Stimulated activated naive CD4-positive, alpha-beta T cell (primary cell): ENCODE results near the gene PLB1.
"Not testable (repeated sequence)": the region's sequence is repeated elsewhere in the genome, so short reads cannot be mapped to it uniquely, and the experiment has no call there.

Source experiments
- DNase-seq, 6 experiments: peaks; one replicate each; lab custom pipeline; 2025; lab: John Stamatoyannopoulos, UW

The PLB1 gene

DNA sequence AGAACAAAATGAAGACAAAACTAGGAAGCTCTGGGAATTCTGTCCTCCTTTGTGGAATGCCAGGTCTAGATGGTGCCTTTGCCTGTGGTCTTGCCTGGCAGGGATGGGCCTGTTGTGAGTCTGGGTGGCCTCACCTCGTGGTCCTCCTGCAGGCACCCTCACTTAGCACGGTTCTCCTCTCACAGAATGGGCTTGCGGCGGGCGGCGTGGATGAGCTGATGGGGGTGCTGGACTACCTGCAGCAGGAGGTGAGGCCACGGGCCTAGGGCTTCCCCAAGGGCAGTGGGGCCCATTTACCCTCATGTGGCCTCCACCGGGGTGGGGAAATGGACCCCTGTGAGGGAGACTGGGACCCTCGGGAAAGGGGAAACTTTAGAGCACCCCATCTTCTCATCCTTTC is 42.3 kb downstream of the PLB1 start:
- no peak for DNase-seq

GRCh38 chr2:28538652-28539051 is 42.8 kb downstream of the PLB1 start:
- DNase-seq = no peak

DNA sequence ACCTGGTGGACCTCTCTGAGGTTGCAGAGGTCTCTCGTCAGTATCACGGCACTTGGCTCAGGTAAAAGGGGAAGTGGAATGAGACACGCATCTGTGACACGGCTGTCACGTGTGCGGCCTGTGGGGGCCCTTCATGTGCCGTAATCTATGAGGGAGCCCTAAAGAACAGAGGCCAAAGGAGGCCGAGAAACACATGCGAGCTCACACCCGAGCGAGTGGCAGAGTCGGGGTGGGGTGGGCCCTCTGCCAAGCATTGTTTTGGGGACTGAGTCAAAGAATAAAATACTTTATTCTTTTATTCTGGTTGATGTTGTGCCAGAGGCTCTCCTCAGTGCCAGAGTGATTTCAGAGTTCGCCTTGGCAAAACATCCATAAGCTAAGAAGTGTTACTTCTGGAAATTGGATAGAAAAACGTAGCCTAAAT is 43.3 kb downstream of the PLB1 start:
- no peak for DNase-seq

GRCh38 chr2:28543316-28544035 is 47.6 kb downstream of the PLB1 start:
- DNase-seq = no peak

GRCh38 chr2:28544036-28544346 is 48.1 kb downstream of the PLB1 start:
- DNase-seq = no peak

- DNase-seq = no peak
Measured at GRCh38 chr2:28544405-28544921, 48.6 kb downstream of the PLB1 start.

DNA sequence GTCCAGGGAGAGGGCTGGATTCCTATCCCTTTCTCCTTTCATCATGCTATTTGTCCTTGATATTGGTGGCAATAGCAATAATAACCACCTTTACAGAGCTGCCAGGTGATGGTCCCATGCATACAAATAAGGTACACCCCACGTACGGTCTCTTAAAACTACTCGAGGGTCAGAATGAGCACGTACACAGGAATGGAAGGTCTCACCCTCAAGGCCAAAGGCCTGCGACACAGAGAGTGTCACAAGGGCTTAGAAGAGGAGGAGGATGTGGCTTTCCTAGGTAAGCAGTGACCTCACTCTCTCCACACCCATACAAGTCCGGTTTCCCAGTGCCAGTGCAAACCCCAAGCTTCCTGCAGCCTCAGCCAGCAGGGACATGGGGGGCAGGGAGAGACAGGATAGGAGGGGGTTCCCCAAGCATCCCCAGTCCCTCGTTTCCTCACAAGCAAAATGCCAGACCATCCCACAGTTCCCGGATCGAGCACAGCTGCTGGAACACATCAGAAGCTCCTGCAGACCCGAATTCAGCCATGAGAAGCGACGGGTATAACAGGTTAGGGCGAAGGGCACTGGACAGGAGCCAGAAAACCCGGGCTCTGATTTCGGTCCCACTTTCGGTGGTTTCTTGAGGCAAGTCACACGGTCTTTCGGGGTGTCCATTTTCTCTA is 49.2 kb downstream of the PLB1 start:
- DNase-seq = no peak

DNA sequence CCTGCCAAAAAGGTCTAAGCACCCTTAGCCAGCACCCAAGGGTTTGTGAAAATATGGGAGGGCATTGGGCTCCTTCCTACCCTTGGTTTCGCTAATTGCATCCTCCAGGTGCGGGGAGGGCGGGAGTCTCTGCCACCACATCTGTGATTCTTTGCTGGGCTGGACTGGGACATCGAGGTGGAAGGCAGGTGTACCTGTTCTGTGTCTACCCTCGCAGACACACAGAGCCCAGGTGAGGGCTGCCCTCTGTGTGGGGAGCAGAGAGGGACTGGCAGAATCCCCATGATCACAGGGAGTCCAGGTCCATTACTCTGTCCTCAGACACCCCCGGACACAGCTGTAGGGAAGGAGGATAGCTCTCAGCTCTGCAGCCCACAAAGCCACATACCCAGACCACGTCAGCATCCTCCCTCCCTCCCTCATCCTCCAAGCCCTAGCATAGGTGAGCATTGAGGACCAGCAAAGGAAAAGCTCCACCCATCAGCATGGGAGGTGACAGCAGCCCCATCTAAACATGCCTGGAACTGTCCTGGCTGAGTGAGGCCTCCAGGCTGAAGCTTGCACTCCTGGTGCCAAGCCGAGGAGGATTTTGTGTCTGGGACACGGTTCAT is 49.8 kb downstream of the PLB1 start:
- no peak for DNase-seq

DNA sequence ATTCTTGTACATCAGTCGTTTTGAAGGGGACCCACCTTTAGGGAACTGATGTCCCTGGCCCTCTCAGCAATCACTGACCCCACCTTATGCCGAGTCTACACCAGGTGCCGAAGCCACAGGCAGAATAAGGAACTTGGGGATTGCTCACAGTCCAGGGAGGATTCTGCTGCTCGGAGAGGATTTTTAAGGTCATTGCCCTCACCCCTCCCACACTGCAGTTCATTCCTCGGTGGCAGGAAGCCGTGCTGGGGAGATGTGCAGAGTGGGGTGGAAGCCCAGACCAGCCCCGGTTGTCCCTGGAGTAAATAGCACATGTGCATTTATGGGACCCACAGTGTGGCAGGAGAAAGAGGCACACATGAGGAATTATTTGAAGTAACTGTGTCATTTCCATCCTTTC is 50.4 kb downstream of the PLB1 start:
- no peak for DNase-seq

GRCh38 chr2:28547223-28547860 is 51.5 kb downstream of the PLB1 start:
- DNase-seq = no peak

GRCh38 chr2:28547906-28548600 is 52.2 kb downstream of the PLB1 start:
- no peak for DNase-seq

GRCh38 chr2:28550345-28550744 is 54.5 kb downstream of the PLB1 start:
- DNase-seq = not testable (repeated sequence)

GRCh38 chr2:28552045-28552823 is 56.4 kb downstream of the PLB1 start:
- DNase-seq = no peak

DNA sequence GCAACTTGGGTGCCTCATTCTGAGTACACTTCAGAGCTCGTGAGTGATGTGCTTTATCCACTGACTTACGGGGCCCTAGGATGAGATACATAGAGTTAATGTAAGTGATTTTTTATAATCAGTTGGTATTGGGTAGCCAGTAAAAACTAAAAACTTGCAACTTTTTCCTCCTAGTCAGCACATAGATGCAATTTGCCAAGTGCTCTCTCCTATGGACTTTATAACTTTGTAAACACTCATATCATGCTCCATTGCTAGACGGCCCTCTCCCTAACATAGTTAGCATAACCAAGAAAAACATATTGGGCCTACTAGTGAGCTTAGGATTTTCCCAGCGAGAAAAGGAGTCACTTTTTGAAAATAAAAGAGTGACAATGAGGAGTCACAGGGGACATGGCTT is 60.4 kb downstream of the PLB1 start:
- no peak for DNase-seq

GRCh38 chr2:28557389-28558131 is 61.7 kb downstream of the PLB1 start:
- DNase-seq = no peak

DNA sequence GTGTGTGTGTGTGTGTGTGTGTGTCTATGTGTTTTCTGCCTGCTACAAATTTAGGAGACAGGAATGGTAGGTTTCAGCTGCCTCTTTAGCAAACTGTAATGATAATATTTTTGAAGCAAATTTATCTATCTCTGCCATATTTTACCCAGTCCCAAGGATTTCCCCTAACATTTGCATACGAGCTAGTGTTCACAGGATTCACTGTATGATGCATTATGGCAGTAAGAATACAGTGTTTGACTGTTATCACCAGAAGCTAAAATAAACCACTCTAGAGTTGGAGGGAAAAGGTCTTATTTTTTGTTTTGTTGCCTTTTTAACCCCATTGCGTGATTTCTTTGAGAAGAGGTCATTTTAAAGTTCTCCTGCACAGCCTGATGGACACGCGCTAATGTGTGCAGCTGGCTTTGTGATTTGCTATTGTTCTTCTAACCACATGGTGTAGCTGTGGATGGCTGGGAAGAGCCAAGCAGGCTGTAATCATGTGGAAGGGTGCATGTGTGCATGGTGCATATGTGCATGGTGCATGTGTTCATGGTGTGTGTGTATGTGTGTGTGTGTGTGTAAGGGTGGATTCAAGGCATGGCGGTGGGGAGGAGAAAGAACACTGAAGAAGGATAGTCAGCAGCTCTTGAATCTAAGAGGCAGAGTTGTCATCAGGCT is 62.4 kb downstream of the PLB1 start:
- DNase-seq = no peak

DNA sequence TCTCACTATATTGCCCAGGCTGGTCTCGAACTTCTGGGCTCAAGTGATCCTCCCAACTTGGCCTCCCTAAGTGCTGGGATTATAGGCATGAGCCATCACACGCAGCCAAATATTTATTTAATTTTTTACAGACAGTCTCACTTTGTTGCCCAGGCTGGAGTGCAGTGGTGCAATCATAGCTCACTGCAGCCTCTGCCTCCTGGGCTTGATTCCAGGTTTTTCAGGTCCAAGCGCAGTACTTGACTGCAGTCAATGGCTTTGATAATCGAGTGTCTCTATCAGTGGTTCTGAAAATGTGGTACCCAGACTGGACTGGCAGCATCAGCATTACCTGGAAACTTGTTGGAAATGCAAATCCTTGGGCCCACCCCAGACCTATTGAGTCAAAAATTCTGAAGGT is 63.1 kb downstream of the PLB1 start:
- DNase-seq = no peak

- no peak for DNase-seq
Measured at GRCh38 chr2:28563869-28564268, 68.0 kb downstream of the PLB1 start.

DNA sequence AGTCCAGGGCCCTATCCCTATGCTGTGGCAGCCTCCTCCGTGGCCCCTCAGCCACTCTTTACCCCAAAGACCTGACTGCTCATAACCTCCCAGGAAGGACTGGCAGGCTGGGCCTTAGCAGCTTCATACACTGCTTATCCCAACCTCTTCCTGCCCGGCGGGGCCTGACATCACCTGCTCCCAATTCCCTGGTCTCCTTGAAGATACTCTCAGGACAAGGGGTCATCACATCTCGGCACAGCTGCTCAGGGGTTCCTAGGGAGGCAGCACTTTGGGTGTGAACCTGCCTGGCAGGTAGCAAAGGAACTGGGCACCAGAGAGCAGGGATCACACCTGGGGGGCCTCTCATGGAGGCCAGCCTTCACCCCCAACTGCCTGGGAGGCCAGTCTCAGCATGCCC is 68.5 kb downstream of the PLB1 start:
- DNase-seq = no peak

GRCh38 chr2:28565033-28565432 is 69.2 kb downstream of the PLB1 start:
- DNase-seq = no peak
